DMS153 treated with DMSO at 0.1 percent for 48 hours (cell line): ENCODE data around the gene PDK2.

Source experiments
- DNase-seq: peaks from one replicate; lab custom pipeline; 2025; ENCODE audit not compliant: unreplicated experiment; lab: John Stamatoyannopoulos, UW

The PDK2 gene

GRCh38 chr17:50148226-50149090 lies 53.3 kb downstream of the PDK2 start:
- no peak for DNase-seq

DNA sequence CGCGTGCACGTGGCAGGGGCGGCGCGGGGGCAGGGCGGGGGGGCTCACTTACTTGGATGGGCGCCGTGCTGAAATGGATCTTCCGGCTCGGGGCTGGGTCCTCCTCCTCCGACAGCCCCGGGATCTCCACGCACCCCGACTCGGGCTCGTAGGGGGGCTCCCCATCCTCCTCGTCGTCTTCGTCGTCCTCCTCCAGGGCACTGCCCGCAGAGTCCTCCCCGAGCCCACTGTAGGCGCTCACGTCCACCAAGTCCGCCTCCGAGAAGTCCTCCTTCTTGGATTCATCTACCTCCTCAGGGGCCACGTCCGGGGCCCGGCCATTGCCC lies 53.9 kb downstream of the PDK2 start:
- DNase-seq: no peak

- DNase-seq: peak; percentile 26
Observed at GRCh38 chr17:50149417-50150353, 54.5 kb downstream of the PDK2 start.

DNA sequence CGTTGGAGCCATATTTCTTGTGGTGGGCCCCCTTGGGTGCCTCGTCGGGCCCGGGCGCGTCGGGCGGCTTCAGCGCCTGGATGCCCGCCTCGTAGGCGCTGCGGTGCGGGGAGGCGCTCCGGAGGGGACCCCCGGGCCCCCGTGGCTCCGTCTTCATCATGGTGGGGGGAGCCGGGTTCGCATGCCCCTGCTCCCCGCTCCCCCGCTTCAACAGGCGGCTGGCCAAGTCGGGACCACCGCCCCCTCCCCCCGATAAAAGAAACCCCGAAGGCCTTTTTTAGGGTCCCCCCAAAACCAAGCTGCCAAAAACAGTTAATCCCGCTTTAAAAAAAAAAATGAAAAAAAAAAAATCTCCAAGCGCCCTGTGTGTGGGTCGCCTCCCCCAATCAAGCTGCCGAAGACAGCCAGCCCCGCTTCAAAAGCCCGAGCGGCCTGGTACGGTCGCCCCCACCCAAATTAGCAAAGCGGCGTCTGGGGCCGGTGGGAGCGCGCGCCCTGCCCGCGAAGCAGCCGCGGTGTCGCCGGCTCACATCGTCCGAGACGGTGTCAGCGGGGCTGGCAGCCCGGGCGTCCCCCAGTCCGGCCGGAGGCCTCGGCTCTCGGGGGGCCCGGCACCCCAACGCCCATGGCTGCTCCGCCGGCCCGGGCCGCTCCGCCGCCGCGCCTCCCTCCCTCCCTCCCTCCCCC lies 55.3 kb downstream of the PDK2 start, which contains the start of gene PPP1R9B:
TSS of gene PPP1R9B (minus strand) at position 324 of the 687 bp plus-strand sequence. CDS start at position 160, 164 bp downstream.
- no peak for DNase-seq

DNA sequence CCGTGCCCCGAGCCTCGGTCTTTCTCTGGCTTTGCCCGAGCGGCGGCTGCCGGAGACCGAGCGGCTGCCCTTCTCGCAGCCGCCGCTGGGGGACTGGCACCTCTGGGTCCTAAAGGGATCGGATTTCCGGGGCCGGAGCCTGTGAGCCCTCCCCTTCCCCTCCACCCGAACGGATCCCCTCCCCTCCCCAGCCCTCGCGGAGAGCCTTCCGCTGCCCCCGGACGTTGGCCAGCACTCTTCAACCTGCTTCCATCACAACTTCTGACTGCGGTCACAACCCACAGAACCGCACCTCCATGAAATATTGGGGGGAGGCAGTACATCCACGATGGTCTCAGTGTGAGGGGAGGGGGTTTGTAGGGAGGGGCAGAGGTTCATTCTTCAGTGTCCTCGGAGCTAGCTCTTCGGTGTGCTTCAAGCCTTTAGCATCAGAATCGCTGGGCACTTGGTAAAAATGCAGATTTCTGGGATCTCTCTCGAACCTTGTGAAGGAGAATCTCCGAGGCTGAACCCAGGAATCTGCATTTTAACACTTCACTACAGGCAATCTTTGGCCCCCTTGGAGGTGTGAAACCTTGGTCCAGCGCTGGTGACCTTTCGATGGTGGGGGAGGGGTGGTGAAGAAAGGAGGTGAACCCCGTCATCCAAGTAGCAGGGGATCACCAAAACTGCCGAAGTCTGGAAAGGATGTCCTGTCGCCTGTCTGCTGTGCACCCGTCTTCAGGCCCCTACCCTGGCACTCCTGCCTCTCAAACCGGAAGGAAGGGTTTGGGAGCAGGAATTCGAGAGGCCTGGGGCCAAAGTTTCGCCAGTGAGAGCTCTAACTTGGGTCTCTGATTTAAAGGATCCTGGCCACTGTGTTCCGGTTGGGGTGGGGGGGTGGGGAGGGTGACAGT lies 56.1 kb downstream of the PDK2 start:
- DNase-seq: peak; percentile 71

GRCh38 chr17:50151937-50152547 lies 56.9 kb downstream of the PDK2 start:
- peak; percentile 65 for DNase-seq

DNA sequence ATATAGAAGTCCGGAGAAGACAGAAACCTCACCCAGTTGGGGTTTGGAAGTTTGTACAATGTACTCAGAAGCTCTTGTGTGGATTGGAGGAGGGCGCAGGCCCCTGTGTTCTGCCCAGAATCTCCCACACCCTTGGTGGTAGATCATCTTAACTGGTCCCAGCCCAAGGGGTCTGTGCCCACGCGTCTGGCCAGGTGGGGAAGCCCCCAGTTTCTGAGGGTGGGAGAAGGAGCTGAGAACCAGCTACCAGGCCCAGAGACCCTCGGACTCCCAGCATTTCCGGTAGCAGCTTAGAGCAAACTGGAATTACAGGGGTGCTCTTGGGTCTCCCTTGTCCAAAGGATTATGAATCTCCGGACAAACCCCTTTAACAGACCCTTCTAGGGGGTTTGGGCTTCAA lies 57.6 kb downstream of the PDK2 start:
- no peak for DNase-seq

GRCh38 chr17:50153650-50154575 lies 58.8 kb downstream of the PDK2 start:
- no peak for DNase-seq

DNA sequence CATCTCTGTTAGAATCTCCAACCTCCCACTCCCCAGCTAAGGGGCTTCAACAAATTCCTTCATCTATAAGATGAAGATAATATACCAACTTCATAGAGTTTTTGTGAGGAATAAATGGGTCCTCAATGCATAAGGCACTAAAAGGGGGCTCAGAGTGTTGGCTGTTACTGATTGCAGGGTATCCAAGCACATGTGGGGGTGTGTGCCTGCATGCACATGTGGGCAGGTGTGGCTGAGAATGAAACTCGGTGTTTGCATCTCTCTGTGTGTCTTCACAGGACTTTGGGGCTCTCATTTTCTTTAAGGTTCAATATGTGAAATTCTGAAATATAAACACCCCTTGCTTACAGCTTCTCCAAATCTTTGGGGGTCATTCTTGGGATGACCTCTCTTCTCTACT lies 59.5 kb downstream of the PDK2 start:
- DNase-seq: no peak

DNA sequence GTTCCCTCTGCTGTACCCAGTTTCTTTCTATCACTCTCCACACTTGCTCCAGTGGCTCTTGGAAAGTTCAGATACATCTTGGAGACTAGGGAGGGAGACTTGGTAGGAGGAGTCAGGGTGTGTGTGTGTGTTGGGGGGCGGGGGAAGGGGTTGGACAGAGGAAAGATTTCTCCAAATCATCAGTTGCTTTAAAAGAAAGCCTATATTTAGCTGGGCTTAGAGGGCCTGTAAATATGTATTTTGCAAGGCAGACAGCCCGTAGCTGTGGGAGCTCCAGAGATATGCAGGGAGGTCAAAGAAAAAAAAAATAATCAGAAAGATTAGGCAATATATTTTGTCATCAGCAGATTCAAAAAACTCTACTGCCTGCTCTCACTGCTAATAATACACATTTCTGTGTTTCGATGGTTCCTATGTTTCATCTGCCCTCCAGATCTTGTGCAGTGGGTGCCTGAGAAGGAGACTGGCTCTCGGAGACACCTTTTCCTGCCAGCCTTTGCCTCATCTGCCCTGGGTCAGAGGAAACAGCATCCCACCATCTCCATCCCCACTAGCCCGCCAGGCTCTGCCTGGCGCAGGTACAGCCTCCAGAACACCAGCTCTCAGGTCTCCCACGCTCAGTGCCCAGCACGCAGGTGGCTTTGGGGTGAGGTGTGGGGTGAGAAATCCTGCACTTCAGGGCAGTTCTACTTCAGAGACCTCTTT lies 60.1 kb downstream of the PDK2 start:
- no peak for DNase-seq

GRCh38 chr17:50157891-50158290 lies 62.7 kb downstream of the PDK2 start:
- no peak for DNase-seq

- DNase-seq: peak; percentile 89
Observed at GRCh38 chr17:50161023-50161910, 66.1 kb downstream of the PDK2 start.
